Activated naive CD8-positive, alpha-beta T cell treated with anti-CD3 and anti-CD28 coated beads, Interleukin-2, amount 50 U/mL, for 24 hours (primary cell): Measurements from ENCODE around the gene PHTF1.

Experiments used
- ATAC-seq: fragments of 150-1000 bp; cut with Tn5 transposase; one replicate; pipeline ENCODE4 v1.10.0; 2021
- DNase-seq: peaks from one replicate; pipeline ENCODE4 v3.0.0; 2021
- H3K27ac Mint-ChIP-seq: one replicate; pipeline ENCODE4 v1.8.0; 2021; ENCODE audit warnings: mild to moderate bottlenecking, mixed read lengths
- H3K27me3 Mint-ChIP-seq: one replicate; pipeline ENCODE4 v1.8.0; 2021; ENCODE audit warnings: mixed read lengths
- H3K36me3 Mint-ChIP-seq: one replicate; pipeline ENCODE4 v1.8.0; 2021; ENCODE audit warnings: low read depth, mixed read lengths
- H3K4me1 Mint-ChIP-seq: one replicate; pipeline ENCODE4 v1.8.0; 2021; ENCODE audit warnings: mixed read lengths
- H3K4me3 Mint-ChIP-seq: one replicate; pipeline ENCODE4 v1.8.0; 2021; ENCODE audit warnings: mild to moderate bottlenecking, moderate library complexity, mixed read lengths
- H3K9me3 Mint-ChIP-seq: one replicate; pipeline ENCODE4 v1.8.0; 2021; ENCODE audit warnings: mixed read lengths

PHTF1 gene

DNA sequence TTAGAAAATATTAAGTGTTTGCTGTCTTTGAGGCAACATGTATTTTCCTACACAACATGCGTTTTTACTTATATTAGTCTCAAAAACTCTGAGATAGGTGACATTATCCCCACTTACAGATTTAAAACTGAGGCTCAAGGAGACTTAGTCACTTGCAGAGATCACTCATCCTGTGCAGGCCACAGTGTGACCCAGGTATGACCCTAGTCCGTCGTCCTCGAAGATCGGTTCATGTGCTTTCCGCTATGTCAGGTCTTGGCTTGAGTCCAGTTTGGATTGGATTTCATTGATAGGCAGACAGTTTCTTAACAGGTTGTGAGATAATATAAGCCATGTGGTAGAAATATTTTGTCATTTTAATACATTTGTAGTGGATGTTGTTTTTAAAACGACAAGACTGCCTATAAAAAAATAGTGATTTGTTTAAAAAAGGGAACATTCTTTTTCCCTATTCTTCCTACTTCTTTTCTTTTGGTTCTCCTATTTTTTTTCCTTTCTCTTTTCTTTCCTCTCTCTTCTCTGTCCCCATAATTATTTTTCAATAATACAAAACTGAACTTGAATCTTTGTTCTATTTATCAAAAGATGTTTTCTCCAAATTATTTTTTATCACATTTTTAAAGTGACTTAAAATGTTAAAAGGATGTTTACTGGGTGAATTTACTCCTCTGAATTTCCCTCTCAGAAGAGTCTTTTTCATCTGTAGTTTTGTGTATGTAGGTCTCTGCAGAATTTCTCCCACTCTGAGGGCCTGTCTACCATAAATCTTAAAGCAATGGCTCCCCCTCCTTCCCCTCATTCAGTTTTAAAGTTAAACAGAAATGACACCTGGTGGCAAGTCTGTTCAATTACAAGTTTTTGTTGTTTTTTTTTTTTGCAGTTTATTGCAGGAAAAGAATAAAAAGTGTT is 81.8 kb downstream of the PHTF1 start:
- Mint-ChIP-seq H3K4me3 (no peak overlapping the region), H3K36me3 (no peaks in the 10 kb centered on the region), H3K4me1 (no peaks in the 10 kb centered on the region), H3K27ac (no peak overlapping the region), H3K9me3 (no peaks in the 10 kb centered on the region), H3K27me3 (no peaks in the 10 kb centered on the region)
- no peak for ATAC-seq
- no peak for DNase-seq

DNA sequence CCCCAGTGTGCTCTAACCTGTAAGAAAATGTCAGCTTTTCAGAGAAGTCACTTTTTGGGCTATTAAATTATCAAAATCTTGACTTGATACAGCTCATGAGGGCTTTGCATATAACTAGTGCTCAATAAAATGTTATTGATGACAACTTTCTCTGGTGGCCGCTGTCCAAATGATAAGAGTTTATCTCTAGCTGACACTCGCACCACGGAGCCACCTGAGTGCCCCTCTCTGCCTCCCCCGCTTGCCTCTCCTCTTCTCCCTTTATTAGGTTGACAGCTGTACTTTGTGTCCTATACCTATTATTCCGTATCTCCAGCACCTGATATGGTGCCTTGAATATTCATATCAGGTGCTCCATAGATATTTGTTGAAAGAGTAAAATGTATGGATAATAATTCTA is 82.8 kb downstream of the PHTF1 start:
- H3K36me3 Mint-ChIP-seq: no peaks in the 10 kb centered on the region
- no peak overlapping the region for H3K27ac Mint-ChIP-seq
- ATAC-seq: no peak
- no peak overlapping the region for H3K4me3 Mint-ChIP-seq
- no peak for DNase-seq
- H3K4me1 Mint-ChIP-seq: no peaks in the 10 kb centered on the region
- H3K27me3 Mint-ChIP-seq: no peaks in the 10 kb centered on the region
- no peaks in the 10 kb centered on the region for H3K9me3 Mint-ChIP-seq

DNA sequence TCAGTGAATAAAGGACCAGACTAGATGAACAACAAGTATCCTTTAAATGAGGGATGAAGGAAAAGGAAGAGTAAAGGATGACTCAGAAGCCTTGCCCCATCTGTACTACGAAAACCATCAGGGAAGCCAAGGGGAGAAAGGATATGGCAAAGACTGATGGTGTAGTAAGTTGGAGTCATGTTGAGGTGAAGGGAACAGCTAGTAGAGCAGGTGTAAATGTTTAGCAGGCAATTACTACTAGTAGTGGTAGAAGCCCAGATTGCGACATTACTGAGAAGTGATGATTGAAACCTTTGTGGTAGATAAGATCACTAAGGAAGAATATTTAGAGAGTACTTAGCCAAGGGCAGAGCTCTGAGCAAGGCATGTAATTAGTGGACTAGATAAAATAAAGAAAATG is 84.0 kb downstream of the PHTF1 start:
- Mint-ChIP-seq H3K27me3 (no peaks in the 10 kb centered on the region), H3K4me1 (no peaks in the 10 kb centered on the region), H3K4me3 (no peak overlapping the region), H3K36me3 (no peaks in the 10 kb centered on the region), H3K27ac (no peak overlapping the region), H3K9me3 (no peaks in the 10 kb centered on the region)
- DNase-seq: no peak
- ATAC-seq: no peak

DNA sequence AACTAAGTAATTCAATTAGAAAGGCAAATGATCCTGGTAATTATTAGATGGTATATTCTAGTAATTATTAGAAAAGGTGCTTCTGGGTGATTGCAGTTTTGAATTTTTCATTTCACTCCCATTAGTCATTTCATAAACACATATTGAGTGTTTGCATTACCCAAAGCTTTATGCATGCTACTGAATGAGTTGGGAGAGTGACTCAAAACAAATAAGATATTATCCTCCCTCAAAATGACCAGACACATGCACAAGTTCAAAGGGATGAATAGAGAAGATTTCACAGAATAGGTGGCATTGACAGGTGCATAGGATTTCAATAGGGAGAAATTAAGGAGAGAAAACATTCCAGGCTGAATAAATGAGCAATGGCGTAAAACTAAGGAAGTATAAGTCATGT is 84.7 kb downstream of the PHTF1 start:
- no peak overlapping the region for H3K27ac Mint-ChIP-seq
- H3K4me1 Mint-ChIP-seq: no peaks in the 10 kb centered on the region
- no peaks in the 10 kb centered on the region for H3K27me3 Mint-ChIP-seq

DNA sequence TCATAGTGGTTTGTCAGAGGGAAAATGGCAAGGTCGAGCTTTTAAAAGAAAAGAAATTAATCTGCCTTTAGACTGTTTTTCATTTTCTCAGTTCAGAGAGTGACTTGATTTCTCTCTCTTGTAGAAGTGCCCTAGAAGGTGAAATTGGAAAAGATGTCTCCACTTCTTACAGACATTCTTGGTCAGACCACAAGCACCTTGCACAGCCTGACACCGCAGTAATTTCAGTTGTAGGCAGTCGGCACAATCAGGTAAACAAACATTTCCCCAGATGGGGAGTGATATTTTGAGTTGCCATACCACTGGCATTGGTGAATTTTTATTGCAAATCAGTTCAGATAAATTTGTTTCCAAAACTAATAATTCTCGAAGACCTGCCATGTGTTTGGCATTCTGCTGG is 86.8 kb downstream of the PHTF1 start:
- ATAC-seq (no peak), DNase-seq (no peak)
- Mint-ChIP-seq H3K4me1 (no peaks in the 10 kb centered on the region), H3K9me3 (no peaks in the 10 kb centered on the region), H3K27ac (no peak overlapping the region), H3K36me3 (no peaks in the 10 kb centered on the region), H3K27me3 (no peaks in the 10 kb centered on the region), H3K4me3 (no peak overlapping the region)

More for the DNA sequence above, 84.7 kb downstream of the PHTF1 start:
- no peaks in the 10 kb centered on the region for H3K36me3 Mint-ChIP-seq
- no peak overlapping the region for H3K4me3 Mint-ChIP-seq
- no peaks in the 10 kb centered on the region for H3K9me3 Mint-ChIP-seq
- DNase-seq (no peak), ATAC-seq (no peak)

DNA sequence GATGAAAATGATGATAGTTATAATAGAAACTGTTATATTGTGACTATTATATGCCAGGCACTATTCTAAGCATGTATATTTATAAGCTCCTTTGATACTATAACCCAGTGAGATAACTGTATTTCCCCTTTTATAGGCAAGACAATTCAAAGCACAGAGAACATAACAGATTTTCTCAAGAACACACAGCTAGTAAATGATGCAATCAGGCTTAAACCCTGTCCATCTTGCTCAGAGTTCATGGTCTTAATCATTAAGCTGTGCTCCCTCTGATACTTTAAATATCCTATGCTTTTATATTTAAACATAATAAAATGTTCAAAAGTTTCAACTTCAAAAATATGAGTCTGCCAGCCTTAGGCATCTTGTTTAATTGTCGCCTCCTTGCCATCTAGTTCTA is 88.6 kb downstream of the PHTF1 start:
- Mint-ChIP-seq H3K27me3 (no peaks in the 10 kb centered on the region), H3K4me1 (no peaks in the 10 kb centered on the region), H3K27ac (no peak overlapping the region), H3K4me3 (no peak overlapping the region), H3K9me3 (no peaks in the 10 kb centered on the region), H3K36me3 (no peaks in the 10 kb centered on the region)
- DNase-seq (no peak), ATAC-seq (no peak)

DNA sequence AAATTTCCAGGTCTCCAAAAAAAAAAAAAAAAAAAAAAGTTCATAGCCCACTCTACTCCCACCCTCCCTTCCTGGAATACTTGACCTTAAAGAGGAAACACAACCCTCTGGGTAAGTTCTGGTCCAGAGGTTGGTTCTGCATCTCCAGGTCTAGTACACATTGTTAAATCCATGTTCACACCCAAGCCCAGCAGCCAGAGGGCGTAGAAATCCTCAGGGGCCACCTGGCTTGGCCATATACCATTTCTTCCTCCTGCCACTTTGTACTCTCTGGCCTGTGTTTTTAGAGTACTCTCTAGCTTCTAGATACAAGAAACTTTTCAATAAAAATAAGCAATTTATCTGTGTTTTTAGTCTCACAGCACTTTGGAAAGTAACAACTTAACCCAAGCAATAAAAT is 89.3 kb downstream of the PHTF1 start:
- DNase-seq (no peak), ATAC-seq (no peak)
- Mint-ChIP-seq H3K4me1 (no peaks in the 10 kb centered on the region), H3K27me3 (no peaks in the 10 kb centered on the region), H3K36me3 (no peaks in the 10 kb centered on the region), H3K9me3 (no peaks in the 10 kb centered on the region), H3K4me3 (no peak overlapping the region), H3K27ac (no peak overlapping the region)

DNA sequence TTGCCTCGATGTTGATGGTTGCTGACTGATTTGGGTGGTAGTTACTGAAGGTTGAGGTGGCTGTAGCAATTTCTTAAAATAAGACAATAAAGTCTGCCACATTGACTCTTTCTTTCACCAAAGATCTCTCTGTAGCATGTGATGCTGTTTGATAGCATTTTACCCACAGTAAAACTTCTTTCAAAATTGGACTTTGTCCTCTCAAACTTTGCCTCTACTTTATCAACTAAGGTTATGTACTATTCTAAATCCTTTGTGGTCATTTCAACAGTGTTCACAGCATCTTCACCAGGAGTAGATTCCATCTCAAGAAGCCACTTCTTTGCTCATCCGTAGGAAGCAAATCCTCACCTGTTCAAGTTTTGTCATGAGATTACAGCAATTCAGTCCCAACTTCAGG is 93.2 kb downstream of the PHTF1 start:
- no peaks in the 10 kb centered on the region for H3K27me3 Mint-ChIP-seq
- no peaks in the 10 kb centered on the region for H3K9me3 Mint-ChIP-seq
- no peaks in the 10 kb centered on the region for H3K4me1 Mint-ChIP-seq
- no peak overlapping the region for H3K4me3 Mint-ChIP-seq
- H3K36me3 Mint-ChIP-seq: no peaks in the 10 kb centered on the region
- no peak for DNase-seq
- H3K27ac Mint-ChIP-seq: no peak overlapping the region
- ATAC-seq: no peak

DNA sequence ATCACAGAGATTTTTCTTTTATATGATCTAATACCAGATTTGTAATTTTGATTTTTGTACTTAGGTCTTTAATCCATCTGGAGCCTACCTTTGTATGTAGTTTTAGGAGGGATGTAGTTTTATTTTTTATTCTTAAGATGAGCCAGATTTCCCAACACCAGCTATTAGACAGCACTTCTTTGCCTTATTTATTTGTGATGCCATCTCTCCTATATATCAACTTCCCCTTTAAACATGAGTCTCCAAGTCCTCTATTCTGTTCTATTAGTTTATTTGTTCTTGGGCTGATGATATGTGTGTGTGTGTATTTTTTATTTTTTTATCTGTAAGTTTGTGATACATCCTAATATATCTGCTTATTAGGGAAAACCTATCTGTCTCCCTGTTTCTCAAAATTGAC is 94.2 kb downstream of the PHTF1 start:
- H3K4me3 Mint-ChIP-seq: no peak overlapping the region
- no peak overlapping the region for H3K27ac Mint-ChIP-seq
- no peaks in the 10 kb centered on the region for H3K4me1 Mint-ChIP-seq
- H3K27me3 Mint-ChIP-seq: no peaks in the 10 kb centered on the region
- no peak for DNase-seq
- H3K36me3 Mint-ChIP-seq: no peaks in the 10 kb centered on the region
- no peak for ATAC-seq
- H3K9me3 Mint-ChIP-seq: no peaks in the 10 kb centered on the region

DNA sequence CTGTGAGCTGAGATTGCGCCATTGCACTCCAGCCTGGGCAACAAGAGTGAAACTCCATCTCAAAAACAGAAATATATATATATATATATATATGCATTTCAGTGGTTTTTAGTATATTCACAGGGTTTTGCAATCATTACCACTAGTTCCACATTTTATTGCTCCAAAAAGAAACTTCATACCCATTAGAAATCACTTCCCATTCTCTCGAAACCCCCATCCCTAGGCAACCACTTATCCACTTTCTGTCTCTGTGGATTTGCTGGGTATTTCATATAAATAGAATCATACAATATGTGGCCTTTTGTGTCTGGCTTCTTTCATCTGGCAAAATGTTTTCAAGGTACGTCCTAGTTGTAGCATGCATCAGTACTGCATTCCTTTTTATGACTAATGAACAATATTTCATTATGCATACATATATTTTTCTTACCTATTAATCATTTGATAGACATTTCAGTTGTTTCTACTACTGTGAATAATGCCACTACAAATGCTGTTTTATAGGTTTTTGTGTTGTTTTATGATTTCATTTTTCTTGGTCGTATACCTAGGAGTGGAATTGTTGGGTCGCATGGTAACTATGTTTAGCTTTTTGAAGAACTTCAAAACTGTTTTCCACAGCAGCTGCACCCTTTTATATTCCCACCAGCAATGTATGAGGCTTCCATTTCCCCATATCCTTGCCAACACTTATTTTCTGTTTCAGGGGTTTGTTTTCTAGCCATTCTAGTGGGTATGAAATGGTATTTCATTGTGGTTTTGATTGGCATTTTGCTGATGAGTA is 95.9 kb downstream of the PHTF1 start:
- Mint-ChIP-seq H3K4me1 (no peaks in the 10 kb centered on the region), H3K27ac (no peak overlapping the region), H3K9me3 (no peaks in the 10 kb centered on the region), H3K36me3 (no peaks in the 10 kb centered on the region), H3K4me3 (no peak overlapping the region), H3K27me3 (no peaks in the 10 kb centered on the region)
- no peak for ATAC-seq
- DNase-seq: no peak

DNA sequence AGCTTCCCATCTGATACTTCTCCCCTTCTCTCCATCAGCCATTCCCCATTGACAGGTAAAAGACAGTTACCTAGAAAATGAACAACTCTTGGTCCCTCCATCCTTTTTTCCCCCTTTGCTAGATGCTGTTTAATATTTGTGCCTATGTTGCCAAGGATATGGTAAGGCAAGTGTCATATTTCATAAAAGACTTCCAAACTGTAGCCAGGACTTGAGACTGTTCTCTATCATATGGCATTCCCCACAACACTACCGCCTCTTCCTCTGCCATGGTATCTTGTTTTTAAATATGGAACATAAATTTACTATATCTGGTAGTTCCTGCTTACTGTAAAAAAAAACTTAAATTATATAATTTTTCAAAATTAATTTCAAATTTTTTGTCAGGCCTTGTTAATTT is 97.2 kb downstream of the PHTF1 start:
- H3K27ac Mint-ChIP-seq: no peak overlapping the region
- no peak for ATAC-seq
- no peaks in the 10 kb centered on the region for H3K4me1 Mint-ChIP-seq

DNA sequence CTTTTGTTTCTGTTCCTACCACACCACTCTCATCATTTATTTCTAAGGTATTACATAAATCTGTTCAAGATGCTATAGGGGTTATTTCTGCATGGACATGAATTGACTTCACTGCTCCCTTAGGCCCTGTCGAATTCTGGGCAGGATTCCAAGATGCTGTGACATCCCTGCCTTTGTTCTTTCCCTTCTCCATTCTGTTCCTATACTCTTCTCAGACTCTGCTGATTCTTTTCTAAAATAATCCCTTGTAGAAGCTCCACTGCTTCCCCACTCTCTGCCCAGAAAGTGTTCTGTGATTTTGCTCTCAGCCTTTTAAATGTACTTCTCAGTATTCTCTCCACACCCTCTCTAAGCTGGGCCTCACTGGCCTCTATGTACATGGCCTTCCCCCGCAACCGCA is 99.2 kb downstream of the PHTF1 start:
- H3K4me3 Mint-ChIP-seq: no peak overlapping the region
- H3K27ac Mint-ChIP-seq: no peak overlapping the region
- no peaks in the 10 kb centered on the region for H3K27me3 Mint-ChIP-seq
- ATAC-seq (no peak), DNase-seq (no peak)
- H3K36me3 Mint-ChIP-seq: no peaks in the 10 kb centered on the region
- H3K9me3 Mint-ChIP-seq: no peaks in the 10 kb centered on the region
- H3K4me1 Mint-ChIP-seq: no peaks in the 10 kb centered on the region

More for the DNA sequence above, 97.2 kb downstream of the PHTF1 start:
- Mint-ChIP-seq H3K36me3 (no peaks in the 10 kb centered on the region), H3K27me3 (no peaks in the 10 kb centered on the region), H3K9me3 (no peaks in the 10 kb centered on the region), H3K4me3 (no peak overlapping the region)
- DNase-seq: no peak

DNA sequence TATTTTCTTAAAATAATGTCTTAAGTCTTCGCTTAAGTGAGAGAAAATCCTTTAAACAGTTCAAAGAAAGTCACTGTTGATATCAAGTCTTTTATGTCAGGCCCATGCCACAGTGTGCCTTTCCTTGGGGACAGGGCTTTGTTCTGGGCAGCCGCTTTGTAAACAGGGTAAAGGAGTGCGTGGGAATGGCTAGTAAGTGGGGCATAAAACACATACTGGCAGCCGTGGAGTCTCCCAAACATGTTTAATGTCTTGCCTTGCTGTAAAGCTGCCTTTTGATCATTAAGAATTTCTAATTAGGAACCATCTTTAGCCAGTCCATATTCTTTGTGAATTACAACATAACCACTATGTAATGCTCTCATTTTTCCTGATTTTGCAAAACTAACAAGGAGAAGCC is 99.7 kb downstream of the PHTF1 start:
- H3K4me3 Mint-ChIP-seq: no peak overlapping the region
- no peak overlapping the region for H3K27ac Mint-ChIP-seq
- ATAC-seq (no peak), DNase-seq (no peak)
- no peaks in the 10 kb centered on the region for H3K36me3 Mint-ChIP-seq
- H3K27me3 Mint-ChIP-seq: no peaks in the 10 kb centered on the region
- H3K4me1 Mint-ChIP-seq: no peaks in the 10 kb centered on the region
- no peaks in the 10 kb centered on the region for H3K9me3 Mint-ChIP-seq

DNA sequence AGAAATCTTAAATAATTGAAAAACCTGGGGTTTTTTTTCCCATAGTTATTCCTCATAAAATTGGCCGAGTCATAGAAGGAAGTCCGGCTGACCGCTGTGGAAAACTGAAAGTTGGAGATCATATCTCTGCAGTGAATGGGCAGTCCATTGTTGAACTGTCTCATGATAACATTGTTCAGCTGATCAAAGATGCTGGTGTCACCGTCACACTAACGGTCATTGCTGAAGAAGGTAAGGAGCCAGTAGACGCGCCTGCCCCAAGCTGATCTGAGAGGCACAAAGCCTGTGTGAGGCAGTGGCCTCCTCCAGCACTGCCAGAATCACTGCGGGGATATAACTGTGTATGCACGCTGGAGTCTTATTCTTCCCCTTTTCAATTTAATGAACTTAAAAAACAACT is 100.3 kb downstream of the PHTF1 start:
- no peak overlapping the region for H3K4me3 Mint-ChIP-seq
- H3K4me1 Mint-ChIP-seq: no peaks in the 10 kb centered on the region
- H3K27me3 Mint-ChIP-seq: no peaks in the 10 kb centered on the region
- no peaks in the 10 kb centered on the region for H3K9me3 Mint-ChIP-seq
- ATAC-seq: no peak
- DNase-seq: no peak
- H3K27ac Mint-ChIP-seq: no peak overlapping the region
- H3K36me3 Mint-ChIP-seq: no peaks in the 10 kb centered on the region

DNA sequence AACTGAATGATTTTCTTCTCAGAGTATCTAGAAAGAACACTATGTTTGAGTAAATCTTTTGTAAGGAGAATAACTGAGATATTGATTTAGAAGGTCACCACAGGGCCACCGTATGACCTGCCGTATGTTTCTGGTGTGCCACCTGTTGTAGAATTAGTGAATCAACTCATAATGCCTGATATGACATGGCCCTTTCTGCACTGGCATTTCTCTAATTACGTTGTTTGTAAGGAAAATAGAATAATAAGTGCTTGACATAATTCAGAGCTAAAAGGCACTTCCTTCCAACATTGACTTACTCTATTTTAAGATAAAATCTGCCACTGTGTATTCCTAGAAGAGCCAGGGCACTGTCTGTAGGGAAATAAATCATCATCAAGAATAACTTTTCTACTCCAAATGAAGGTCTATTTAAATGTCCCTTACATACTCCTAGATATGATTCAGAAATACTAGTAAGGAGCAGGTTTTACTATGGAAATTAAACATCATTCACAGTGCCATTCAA is 101.7 kb downstream of the PHTF1 start:
- no peak for ATAC-seq
- no peaks in the 10 kb centered on the region for H3K27me3 Mint-ChIP-seq
- no peaks in the 10 kb centered on the region for H3K36me3 Mint-ChIP-seq
- no peaks in the 10 kb centered on the region for H3K4me1 Mint-ChIP-seq
- H3K4me3 Mint-ChIP-seq: no peak overlapping the region
- no peak for DNase-seq
- H3K9me3 Mint-ChIP-seq: no peaks in the 10 kb centered on the region
- H3K27ac Mint-ChIP-seq: no peak overlapping the region
